Airway epithelial cell (primary cell): ENCODE results near the gene TOMM5. TPM values are rescaled to one million over a fixed set of nuclear protein-coding genes. Genes with fewer than 3 reads are reported as not detected.

ENCODE experiments used
- total RNA-seq: library from RNA; depleted of rRNA; stranded (reverse); fragments of >200 nt; gene quantifications from 2 replicates; pipeline ENCODE4 v1.2.3, GENCODE V29; 2015

Gene TOMM5
- 195 and 203 TPM in 2 replicates for total RNA-seq

GRCh38 chr9:37592108-37592951 is at the start of gene TOMM5:
Gene TOMM5 (minus strand): TSS chr9:37592597. CDS start chr9:37592532, 65 bp downstream.

GRCh38 chr9:37575921-37576721 is 16.3 kb downstream of the TOMM5 start, which contains the start of gene FBXO10:
Gene FBXO10 (minus strand): TSS chr9:37576380. CDS start chr9:37541768, 34,612 bp downstream.

Other genes with a start within 250 kb of the TOMM5 start
- gene GRHPR, start 169.9 kb downstream of the TOMM5 start, total RNA-seq, result 113 and 146 TPM in 2 replicates
- gene ZBTB5, start 127.1 kb downstream of the TOMM5 start, total RNA-seq, result 9.5 and 9.7 TPM in 2 replicates
- gene POLR1E, start 106.6 kb downstream of the TOMM5 start, total RNA-seq, result 25.2 and 35.8 TPM in 2 replicates
- gene FBXO10, start 16.2 kb downstream of the TOMM5 start, total RNA-seq, result 1.7 and 2.9 TPM in 2 replicates
- gene FRMPD1, start 58.4 kb upstream of the TOMM5 start, total RNA-seq, result under 0.01 TPM in 1 of 2 replicates, not detected in the other
- gene TRMT10B, start 161.2 kb upstream of the TOMM5 start, total RNA-seq, result 1.6 and 2.5 TPM in 2 replicates
- 41.7 and 47.1 TPM in 2 replicates for gene EXOSC3, start 192.5 kb upstream of the TOMM5 start, total RNA-seq
- gene DCAF10, start 208.2 kb upstream of the TOMM5 start, total RNA-seq, result 11.0 and 14.4 TPM in 2 replicates